Testis (tissue), 2 donors: Measurements from ENCODE around the gene GDF9.

Experiments
- CTCF ChIP-seq, 3 experiments: fragments of 450-650 bp in 2 of 3; fragments of 200-600 bp in 1 of 3; sonication (generic) in 1 of 3; IDR thresholded peaks; one replicate each; pipeline ENCODE4 v1.5.1; 2016 to 2019; ENCODE audit warnings: antibody characterized with exemption in 3 of 3, mild to moderate bottlenecking in 2 of 3, moderate library complexity in 1 of 3
- POLR2A ChIP-seq: fragments of 450-650 bp; IDR thresholded peaks from one replicate; pipeline ENCODE4 v1.6.1; 2017; ENCODE audit warnings: antibody characterized with exemption, mild to moderate bottlenecking, moderate library complexity

GRCh38 chr5:132840896-132841295 is 25.4 kb downstream of the GDF9 start:
- TF ChIP-seq CTCF (IDR thresholded peaks at IDR 0.05) = no peak
- no peak for TF ChIP-seq POLR2A
